ENCODE results near the gene TEC. TPM values are rescaled to one million over a fixed set of nuclear protein-coding genes. Genes with fewer than 3 reads are reported as not detected.

The TEC gene
- total and polyA plus RNA-seq, 9 of the 15 experiments (the other 6 are each of a cell fraction or from before 2014, with no cell fraction given), result 5.3 to 14.7 (median 8.8) TPM

- TF ChIP-seq CCNT2 (IDR thresholded peaks at IDR 0.05; ENCODE audit: borderline replicate concordance, extremely low read depth, insufficient read length, low read depth, low read length), result peak; percentile 95
- no peak for TF ChIP-seq TCFL5 (CRISPR knock-in tag; conservative IDR thresholded peaks at IDR 0.05)
- peak; percentile 97 for TF ChIP-seq MEF2A (IDR thresholded peaks at IDR 0.05; ENCODE audit: control insufficient read depth, low read depth, low read length)
- peak; percentile 87 for TF ChIP-seq SMAD3 (CRISPR knock-in tag; conservative IDR thresholded peaks at IDR 0.05)
- no peak for TF ChIP-seq STAT5B (CRISPR knock-in tag; IDR thresholded peaks at IDR 0.05)
- TF ChIP-seq, protein P1, sequence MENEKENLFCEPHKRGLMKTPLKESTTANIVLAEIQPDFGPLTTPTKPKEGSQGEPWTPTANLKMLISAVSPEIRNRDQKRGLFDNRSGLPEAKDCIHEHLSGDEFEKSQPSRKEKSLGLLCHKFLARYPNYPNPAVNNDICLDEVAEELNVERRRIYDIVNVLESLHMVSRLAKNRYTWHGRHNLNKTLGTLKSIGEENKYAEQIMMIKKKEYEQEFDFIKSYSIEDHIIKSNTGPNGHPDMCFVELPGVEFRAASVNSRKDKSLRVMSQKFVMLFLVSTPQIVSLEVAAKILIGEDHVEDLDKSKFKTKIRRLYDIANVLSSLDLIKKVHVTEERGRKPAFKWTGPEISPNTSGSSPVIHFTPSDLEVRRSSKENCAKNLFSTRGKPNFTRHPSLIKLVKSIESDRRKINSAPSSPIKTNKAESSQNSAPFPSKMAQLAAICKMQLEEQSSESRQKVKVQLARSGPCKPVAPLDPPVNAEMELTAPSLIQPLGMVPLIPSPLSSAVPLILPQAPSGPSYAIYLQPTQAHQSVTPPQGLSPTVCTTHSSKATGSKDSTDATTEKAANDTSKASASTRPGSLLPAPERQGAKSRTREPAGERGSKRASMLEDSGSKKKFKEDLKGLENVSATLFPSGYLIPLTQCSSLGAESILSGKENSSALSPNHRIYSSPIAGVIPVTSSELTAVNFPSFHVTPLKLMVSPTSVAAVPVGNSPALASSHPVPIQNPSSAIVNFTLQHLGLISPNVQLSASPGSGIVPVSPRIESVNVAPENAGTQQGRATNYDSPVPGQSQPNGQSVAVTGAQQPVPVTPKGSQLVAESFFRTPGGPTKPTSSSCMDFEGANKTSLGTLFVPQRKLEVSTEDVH (IDR thresholded peaks at IDR 0.05; ENCODE audit: low read depth, partially characterized antibody), result no peak
- no peak for TF ChIP-seq BDP1 (IDR thresholded peaks at IDR 0.05; ENCODE audit: insufficient read depth, insufficient read length)
- no peak for TF ChIP-seq HNRNPH1 (optimal IDR thresholded peaks at IDR 0.05; ENCODE audit: low read depth, low read length)
- TF ChIP-seq, protein P2, sequence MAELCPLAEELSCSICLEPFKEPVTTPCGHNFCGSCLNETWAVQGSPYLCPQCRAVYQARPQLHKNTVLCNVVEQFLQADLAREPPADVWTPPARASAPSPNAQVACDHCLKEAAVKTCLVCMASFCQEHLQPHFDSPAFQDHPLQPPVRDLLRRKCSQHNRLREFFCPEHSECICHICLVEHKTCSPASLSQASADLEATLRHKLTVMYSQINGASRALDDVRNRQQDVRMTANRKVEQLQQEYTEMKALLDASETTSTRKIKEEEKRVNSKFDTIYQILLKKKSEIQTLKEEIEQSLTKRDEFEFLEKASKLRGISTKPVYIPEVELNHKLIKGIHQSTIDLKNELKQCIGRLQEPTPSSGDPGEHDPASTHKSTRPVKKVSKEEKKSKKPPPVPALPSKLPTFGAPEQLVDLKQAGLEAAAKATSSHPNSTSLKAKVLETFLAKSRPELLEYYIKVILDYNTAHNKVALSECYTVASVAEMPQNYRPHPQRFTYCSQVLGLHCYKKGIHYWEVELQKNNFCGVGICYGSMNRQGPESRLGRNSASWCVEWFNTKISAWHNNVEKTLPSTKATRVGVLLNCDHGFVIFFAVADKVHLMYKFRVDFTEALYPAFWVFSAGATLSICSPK (IDR thresholded peaks at IDR 0.05; ENCODE audit: borderline replicate concordance), result no peak
- peak; percentile 27; the same call in 1 of the 2 replicates for TF ChIP-seq PHF21A (IDR thresholded peaks at IDR 0.05; ENCODE audit: borderline replicate concordance, low read depth)
- TF ChIP-seq ZBTB33 (CRISPR knock-in tag; IDR thresholded peaks at IDR 0.05), result no peak; the same call in 1 of the 2 replicates
- TF ChIP-seq POLR3A (IDR thresholded peaks at IDR 0.05; ENCODE audit: borderline replicate concordance, extremely low read depth, insufficient read depth, insufficient read length), result no peak
- peak; percentile 81 for TF ChIP-seq CXXC5 (CRISPR knock-in tag; IDR thresholded peaks at IDR 0.05)
- TF ChIP-seq ZNF76 (CRISPR knock-in tag; IDR thresholded peaks at IDR 0.05; ENCODE audit: borderline replicate concordance), result no peak
- TF ChIP-seq BRF1 (IDR thresholded peaks at IDR 0.05; ENCODE audit: borderline replicate concordance, extremely low read depth, insufficient read length), result no peak
- TF ChIP-seq THAP7 (CRISPR knock-in tag; IDR thresholded peaks at IDR 0.05), result no peak
- TF ChIP-seq ZNF41 (CRISPR knock-in tag; conservative IDR thresholded peaks at IDR 0.05), result no peak
- peak; percentile 93 for TF ChIP-seq ZNF766 (CRISPR knock-in tag; conservative IDR thresholded peaks at IDR 0.05)
- peak; percentile 97 for TF ChIP-seq RNF2 (IDR thresholded peaks at IDR 0.05)
- TF ChIP-seq NFXL1 (CRISPR knock-in tag; IDR thresholded peaks at IDR 0.05), result no peak
- no peak for TF ChIP-seq ZNF121 (CRISPR knock-in tag; conservative IDR thresholded peaks at IDR 0.05)
- TF ChIP-seq RCOR1 (IDR thresholded peaks at IDR 0.05; ENCODE audit: borderline replicate concordance in 1 of 2, low read depth in 2 of 2, low read length in 2 of 2), result peak; percentile 63 to 95; a peak in 3 of 4 replicates
- TF ChIP-seq LEF1 (IDR thresholded peaks at IDR 0.05), result peak; percentile 88
These were observed 65.8 kb downstream of the TEC start (continued) for GRCh38 chr4:48203819-48204218.

All from K562 (cell line).